NCI-H2171 (cell line): ENCODE data around the gene KREMEN2.

ENCODE experiments used
- DNase-seq: peaks from one replicate; lab custom pipeline; 2025; lab: John Stamatoyannopoulos, UW

Gene KREMEN2

DNA sequence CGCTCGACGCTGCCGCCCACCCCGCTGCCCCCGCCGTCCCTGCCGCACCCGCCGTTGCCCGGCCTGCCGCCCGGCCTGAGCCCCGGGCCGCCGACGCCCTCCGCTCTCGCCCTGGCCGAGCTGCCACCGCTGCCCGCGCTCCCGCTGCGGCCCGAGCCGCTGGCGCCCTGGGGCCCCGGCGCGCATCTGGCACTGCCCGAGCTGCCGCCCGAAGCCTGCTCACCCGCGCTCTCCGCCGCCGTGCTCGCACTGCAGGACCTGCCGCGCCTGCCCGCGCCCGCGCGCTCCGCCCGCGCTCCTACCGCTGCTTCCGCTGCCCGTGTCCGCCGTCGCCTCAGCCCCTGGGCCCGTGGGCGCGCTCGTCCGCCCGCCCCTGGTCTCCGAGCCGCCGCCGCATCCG is 40.2 kb downstream of the KREMEN2 start:
- no peak for DNase-seq

DNA sequence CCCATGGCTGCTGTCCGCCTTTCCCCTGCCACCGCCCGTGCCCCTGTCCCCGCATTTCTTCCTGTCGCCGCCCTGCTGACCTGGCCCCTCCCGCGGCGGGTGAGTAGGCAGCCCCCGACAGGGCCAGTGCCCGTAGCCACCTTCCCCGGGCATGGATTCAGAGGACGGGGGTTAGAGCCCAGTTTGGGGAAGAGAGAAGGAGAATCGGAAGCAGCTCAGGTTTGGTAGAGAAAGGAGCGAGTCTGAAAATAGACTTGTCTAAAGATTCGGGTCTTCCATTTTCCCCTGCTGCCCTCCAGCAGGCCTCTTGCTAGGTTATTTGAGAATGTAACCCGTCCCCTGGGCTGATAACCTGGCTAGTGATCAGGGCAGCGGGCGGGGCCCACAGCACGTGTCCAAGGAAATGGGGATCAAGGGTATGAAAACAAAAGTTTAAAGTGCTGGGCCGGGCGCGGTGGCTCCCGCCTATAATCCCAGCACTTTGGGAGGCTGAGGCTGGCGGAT is 40.8 kb downstream of the KREMEN2 start:
- DNase-seq = no peak

DNA sequence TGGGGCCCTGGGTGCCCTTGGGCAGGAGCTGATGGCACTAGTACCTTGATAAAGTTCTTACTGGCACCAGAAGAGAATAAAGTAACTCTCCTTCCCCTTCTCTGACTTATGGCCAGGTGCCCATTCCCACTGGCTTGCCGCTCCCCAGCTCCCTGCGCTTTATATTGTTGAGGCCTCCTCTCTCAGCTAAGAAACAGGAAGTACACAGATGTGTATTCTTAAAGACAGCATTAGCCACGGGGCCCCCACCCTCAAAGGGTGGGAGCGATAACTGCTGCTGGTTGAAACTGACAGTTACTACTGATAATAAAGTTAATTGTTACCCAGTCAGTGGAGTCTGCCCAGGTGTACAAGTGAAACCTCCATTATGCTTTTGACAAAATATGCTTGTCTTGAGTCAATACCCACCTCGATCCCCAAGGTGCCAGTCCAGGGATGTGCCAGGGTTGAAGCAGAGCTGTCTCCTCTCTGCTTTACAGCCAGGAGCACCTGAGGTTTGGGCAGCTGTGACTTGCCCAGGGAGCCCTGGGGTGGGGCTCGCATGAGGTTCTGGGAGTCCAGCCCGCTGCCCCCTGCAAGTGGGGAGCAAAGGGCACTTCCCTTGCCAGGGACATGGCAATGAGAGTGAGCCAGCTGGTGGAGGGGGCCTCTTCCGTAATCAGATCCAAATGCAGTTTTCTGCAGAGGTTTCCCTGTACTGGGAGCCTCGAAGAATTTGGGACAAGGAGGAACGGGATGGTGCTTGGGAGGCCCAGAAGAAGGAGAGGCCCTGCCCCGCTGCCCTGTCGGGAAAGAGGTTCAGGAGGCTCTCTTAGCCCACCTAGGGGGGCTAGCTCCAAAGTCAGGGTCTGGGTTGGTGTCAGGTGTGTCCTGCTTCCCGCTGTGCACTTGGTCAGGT is 43.2 kb downstream of the KREMEN2 start:
- DNase-seq = no peak

DNA sequence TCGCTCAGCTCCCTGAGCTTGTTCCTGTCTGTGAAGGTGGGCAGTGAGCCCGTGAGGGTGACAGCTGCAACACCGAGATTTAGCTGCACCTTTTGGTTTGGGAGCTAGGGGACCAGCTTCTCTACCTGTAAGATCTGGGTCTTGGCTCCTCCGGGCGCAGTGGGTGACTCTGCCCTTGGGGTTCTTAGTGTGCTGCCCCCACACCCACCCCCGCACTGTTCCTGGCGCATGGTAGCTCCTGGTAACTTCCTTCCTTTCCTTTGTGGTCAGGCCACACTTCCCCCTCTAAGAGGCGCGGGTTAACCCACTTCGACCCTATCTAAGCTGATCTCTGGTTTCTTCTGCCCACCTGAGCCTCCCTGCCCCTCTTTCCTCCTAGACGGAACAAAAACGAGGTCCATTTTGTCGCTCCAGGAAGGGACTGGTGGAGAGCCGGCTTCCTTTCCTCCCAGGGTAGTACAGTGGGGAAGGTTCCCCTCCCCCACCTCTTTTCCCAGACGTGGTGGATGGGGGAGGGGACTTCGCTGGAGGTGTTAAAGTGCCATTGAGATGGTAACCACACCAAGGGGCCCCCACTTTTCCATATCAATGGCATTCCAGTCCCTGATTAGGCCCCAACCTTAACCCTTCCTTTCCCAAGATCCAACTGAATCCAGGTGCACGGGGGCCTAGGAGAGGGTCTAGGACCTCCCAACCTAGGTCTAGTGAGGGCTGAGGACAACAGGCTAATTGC is 44.0 kb downstream of the KREMEN2 start:
- DNase-seq = no peak

DNA sequence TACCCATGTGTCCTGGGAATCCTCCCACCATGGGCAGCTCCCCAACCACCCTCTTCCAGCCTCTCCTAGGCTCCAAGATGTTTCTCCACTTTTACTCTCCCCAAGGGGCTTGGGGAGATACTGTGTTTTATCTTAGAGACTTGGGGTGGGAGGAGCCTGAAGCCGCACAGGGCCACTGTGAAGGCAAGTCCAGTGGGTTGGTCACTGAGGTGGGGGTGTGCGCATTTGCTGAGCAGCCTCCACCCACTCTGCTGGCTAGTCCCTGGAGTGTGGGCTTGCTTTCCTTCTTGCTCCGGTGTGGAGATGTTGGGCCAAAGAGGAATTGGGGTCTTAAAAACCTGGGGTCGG is 44.6 kb downstream of the KREMEN2 start:
- DNase-seq = no peak

DNA sequence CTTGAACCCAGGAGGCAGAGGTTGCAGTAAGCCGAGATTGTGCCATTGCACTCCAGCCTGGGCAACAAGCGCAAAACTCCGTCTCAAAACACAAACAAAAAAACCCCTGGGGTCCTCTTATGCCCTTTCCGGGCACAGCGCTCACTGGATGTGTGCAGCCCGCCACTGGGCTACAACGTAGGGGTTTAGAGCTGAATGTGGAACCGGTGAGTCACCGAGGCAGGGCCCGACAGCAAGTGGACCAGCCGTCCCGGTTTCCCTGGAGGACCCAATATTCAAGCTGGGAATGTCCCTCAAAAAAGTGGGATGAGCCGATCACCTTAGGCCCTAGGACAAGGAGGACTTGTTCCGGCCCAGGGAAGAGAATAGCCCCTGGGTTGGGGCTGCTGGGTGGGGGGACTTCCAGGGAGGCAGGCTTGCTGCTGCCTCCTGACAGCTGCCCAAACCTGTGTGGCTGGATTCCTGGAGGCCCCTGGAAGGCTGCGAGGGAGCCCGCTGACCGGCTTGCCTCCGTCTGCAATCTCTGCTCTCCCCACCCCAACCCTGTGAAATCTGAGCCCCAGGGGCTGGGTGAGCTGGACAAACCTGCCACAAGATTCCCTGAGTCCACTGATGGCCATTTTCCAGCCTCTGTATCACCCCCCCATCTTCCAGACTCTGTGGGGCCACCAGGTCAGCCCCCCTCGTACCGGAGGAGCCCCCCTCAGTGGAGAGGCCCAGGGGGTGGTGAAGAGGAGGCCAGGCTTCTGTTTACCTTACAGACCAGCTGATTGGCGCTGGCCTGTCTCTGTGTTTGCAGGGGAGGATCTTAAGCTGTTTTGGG is 45.7 kb downstream of the KREMEN2 start:
- DNase-seq = no peak

DNA sequence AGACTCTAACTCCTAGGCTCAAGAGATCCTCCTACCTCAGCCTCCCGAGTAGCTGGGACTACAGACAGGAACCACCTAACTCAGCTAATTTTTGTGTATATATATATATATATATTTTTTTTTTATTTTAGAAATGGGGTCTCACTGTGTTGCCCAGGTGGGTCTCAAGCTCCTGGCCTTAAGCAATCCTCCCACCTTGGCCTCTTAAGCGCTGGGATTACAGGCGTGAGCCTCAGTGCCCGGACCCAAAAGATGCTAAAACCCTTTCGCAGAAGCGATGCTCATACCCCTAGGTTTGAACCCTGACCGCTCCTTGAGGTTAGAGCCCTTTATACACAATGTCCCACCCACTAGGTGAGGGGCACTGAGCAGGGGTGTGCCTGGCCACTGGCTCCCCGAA is 46.4 kb downstream of the KREMEN2 start:
- DNase-seq = no peak

DNA sequence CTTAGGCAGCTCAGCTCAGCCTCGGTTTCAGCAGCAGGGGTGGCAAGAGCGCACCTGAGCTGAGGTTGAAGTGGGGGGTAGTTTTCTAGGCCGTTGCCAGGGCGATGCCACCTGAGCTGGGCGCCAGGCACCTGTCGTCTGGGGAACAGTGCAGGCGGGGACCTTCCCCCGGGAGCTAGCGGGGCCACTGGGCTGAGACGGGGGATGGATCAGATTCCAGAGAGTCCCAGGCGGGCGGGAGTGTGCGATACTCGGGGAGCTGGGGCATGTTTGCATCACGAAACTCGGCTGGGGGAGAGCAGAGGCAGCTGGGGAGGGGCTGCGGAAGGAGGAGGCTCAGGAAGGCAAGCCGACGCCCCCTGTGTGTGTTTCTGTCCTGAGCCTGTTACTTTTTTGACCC is 48.2 kb downstream of the KREMEN2 start:
- peak; percentile 96 for DNase-seq

DNA sequence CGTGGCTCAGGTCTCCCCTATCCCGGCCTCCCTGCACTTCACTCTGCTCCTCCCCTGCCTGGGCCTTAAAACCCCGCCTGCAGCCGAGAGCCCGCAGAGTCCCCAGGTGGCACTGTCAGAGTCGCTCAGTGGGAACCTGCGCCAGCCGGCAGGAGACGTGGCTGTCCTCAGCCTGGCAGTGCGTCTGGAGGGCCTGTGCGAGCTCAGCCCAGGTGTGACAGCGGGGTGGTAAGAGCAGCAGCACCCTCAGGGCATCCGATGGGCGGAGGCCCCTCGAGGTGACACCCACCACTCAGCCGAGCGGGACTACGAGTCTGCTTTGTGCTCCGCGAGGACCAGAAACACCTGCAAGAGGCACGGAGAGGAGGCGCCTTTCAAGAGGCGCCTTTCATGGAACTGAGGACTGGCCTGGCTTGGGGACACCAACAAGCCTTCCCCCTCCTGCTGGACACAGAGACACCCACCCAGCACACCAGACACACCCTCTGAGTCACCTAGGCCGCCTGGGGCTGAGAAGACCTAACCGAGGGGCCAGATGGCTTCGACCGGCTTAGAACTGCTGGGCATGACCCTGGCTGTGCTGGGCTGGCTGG is 48.8 kb downstream of the KREMEN2 start, which contains the start of gene CLDN9:
Gene CLDN9 (plus strand): TSS at position 96 of the 593 bp plus-strand sequence. CDS start 440 bp downstream, at position 536.
- peak; percentile 91 for DNase-seq

DNA sequence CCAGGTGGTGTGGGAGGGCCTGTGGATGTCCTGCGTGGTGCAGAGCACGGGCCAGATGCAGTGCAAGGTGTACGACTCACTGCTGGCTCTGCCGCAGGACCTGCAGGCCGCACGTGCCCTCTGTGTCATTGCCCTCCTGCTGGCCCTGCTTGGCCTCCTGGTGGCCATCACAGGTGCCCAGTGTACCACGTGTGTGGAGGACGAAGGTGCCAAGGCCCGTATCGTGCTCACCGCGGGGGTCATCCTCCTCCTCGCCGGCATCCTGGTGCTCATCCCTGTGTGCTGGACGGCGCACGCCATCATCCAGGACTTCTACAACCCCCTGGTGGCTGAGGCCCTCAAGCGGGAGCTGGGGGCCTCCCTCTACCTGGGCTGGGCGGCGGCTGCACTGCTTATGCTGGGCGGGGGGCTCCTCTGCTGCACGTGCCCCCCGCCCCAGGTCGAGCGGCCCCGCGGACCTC is 49.4 kb downstream of the KREMEN2 start:
- DNase-seq = no peak

DNA sequence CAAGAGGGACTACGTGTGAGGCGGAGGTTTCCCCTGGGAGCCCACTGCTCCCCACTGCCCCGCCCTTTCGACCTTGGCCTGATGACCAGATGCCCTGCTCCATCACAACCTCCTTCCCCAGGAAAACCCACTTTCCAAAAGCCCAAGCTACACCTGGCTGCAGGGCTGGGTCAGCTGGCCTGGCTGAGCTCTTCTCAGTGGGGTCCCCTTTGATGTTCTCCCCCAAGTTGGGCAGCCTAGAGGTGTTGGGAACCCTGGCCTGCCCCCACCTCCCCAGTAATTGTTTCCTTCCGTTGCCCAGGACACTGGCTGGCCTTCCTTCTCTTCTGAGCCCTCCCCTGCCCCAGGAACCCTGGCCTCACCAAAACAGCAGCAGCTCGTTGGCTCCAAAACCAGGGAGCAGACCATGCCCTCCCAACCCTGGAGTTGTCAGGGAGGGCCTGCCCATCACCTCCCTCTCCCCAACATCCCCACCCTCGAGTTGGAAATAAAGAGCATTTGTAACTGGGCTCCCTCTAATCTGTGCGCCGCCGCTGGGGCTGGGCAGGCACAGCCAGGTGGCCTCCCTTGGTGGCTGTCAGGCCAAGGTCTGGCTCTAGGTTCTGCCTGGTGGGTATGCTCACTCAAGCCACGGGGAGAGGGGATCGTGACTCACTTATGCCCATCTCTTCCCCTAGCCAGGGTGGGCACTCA is 50.1 kb downstream of the KREMEN2 start:
- DNase-seq = no peak

DNA sequence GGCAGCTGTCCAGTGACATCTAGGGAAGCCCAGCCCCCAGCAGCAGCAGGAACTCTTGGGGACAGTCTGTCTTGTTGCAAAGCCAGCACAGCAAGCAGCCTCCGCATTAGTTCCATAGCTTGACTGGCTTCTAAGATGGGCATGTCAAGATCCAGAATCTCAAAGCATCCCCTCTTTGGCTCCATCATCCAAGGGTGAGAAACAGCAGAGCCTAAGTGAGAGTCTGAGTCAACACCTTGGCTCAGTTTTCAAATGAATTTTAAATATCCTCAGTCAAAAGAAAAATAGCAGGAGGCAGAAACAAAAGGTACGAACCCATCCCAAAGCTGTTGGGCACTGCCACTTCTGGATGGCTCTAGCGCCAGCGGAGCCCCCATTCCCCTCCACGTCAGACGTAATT is 50.9 kb downstream of the KREMEN2 start:
- no peak for DNase-seq

DNA sequence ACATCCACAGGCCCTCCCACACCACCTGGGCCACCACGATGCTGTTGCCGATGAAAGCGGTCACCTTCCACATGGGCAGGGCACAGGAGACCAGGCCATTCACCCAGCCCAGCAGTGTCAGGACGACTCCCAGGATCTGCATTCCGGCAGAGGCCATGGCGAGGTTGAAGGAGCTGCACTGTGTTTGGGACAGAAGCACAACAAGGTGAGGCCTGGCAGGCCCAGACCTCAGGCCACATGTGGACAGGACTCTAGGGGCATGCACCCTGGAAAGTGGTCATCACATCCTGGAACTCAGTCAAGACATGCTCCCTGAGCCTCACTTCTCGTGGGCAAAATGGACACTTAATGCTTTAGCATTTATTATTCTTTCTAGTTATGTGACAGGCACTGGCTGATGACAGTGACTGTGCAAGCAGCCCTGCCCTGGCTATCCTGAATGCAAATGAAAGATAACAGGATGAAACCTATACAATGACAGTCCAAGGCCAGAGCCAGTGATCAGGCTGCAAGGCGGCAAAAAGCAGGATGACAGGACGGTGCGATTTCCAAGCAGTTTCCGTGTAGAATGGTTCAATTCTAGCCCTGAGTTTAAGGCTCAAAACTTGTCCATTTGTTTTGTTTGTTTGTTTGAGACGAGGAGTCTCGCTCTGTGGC is 51.9 kb downstream of the KREMEN2 start:
- no peak for DNase-seq

DNA sequence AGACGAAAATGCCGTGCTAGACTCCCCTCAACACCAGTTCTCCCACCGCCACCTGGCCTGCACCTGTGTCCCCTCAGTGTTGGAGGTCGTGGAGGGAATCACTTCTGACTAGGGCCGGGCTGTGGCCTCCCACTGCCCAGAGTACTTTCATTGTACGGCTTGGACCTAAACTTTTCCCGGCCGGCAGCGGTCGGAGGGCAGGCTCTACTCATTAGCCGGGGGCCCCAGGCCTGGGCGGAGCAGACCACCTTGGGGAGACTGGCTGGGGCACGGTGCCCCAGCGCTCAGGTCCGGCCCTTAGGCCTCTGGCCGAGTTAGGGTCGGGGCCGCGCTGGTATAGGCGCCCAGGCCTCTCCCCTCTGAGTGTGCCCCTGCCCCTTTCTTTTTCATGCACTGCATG is 53.3 kb downstream of the KREMEN2 start:
- DNase-seq = no peak
